HFF-Myc (cell line): ENCODE results near the gene TGIF2.

Experiments
- DNase-seq: peaks from one replicate; pipeline ENCODE4 v3.0.0-alpha.2; 2011; ENCODE audit warnings: low read depth; ENCODE audit errors: extremely low read depth
- H3K4me3 ChIP-seq: replicated peaks from 2 replicates; pipeline ENCODE4 v1.5.1; 2011; ENCODE audit warnings: low read depth, mild to moderate bottlenecking, control low read depth, low read length
- TF ChIP-seq, protein P1 (sequence below): IDR thresholded peaks from 2 replicates; pipeline ENCODE4 v1.5.1; 2012; ENCODE audit warnings: mild to moderate bottlenecking, low read depth, low read length, control low read depth; ENCODE audit errors: missing control alignments

The TGIF2 gene

DNA sequence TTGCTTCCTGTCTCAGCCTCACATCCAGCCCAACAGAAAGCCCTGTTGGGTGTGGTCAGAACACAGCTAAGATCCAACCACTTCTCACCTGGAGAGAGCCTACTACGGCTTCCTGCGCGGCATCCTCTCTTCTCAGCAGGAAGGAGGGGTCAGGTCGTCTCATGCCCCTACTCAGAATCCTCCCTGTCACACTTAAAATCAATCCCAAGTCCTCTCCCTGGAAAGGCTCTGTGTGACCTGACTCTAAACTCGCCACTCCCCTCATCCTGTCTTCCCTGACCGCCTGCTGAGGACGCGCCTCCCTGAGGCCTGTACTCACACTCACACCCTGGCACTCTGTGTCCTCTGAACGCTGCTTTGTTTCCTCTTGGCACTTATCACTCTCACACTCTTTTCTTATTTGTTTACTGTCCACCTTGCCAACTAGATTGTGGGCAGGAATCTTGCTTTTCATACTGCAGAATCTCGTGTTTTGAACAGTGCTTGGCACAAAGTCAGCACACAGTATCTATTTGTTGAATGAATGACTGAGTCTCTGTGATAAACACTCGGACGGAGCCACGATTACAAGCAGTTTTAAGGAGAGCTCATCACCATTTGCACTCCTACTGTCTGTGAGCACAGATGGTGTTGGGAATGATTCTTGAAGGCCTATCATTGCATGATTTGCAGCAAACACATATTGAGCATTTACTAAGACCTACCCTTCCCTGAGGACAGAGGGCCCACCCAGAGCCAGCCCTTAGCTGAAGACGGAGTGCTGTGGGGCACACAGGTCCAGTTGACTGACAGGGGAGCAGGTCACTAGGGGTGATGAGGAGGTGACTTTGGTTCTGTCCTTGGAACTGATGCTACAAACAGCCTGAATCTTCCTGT lies 50.9 kb downstream of the TGIF2 start:
- no peak for DNase-seq
- TF ChIP-seq, protein P1, sequence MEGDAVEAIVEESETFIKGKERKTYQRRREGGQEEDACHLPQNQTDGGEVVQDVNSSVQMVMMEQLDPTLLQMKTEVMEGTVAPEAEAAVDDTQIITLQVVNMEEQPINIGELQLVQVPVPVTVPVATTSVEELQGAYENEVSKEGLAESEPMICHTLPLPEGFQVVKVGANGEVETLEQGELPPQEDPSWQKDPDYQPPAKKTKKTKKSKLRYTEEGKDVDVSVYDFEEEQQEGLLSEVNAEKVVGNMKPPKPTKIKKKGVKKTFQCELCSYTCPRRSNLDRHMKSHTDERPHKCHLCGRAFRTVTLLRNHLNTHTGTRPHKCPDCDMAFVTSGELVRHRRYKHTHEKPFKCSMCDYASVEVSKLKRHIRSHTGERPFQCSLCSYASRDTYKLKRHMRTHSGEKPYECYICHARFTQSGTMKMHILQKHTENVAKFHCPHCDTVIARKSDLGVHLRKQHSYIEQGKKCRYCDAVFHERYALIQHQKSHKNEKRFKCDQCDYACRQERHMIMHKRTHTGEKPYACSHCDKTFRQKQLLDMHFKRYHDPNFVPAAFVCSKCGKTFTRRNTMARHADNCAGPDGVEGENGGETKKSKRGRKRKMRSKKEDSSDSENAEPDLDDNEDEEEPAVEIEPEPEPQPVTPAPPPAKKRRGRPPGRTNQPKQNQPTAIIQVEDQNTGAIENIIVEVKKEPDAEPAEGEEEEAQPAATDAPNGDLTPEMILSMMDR = no peak
- no peak overlapping the region for H3K4me3 ChIP-seq

DNA sequence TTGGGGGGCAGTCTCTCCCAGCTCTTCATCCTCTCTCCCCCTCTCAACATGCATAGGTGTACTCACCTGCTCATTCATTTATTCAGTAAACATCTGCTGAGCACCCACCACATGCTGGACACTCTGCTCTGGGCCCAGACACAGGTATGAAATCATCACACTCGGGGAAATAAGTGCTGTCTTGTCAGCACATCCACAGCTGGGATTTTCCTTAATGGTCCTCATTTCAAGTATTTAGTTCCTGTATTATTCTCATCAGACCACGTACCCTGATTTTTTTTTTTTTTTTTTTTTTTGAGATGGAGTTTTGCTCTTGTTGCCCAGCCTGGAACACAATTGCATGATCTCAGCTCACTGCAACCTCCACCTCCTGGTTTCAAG lies 51.5 kb downstream of the TGIF2 start:
- H3K4me3 ChIP-seq = no peak overlapping the region
- no peak for DNase-seq
- TF ChIP-seq, protein P1 = no peak

DNA sequence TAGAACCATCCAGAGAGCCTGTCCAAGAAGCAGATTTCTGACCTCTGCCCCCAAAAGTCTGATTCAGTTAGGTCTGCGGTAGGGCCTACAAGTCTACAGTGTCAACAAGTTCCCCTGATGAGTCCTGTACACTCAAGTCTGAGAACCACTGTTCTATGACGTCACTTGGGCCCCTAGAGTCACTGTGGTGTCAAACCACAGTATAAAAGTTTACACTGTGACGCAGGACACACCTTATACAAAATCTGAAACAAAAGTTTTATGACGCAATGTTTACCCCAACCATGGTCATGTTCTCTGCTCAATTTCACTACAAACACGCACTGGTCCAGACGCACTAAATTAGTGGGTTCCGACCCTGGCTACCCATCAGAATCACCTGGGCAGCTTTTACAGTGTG lies 54.7 kb downstream of the TGIF2 start:
- no peak for DNase-seq
- H3K4me3 ChIP-seq = no peak overlapping the region
- TF ChIP-seq, protein P1 = no peak

DNA sequence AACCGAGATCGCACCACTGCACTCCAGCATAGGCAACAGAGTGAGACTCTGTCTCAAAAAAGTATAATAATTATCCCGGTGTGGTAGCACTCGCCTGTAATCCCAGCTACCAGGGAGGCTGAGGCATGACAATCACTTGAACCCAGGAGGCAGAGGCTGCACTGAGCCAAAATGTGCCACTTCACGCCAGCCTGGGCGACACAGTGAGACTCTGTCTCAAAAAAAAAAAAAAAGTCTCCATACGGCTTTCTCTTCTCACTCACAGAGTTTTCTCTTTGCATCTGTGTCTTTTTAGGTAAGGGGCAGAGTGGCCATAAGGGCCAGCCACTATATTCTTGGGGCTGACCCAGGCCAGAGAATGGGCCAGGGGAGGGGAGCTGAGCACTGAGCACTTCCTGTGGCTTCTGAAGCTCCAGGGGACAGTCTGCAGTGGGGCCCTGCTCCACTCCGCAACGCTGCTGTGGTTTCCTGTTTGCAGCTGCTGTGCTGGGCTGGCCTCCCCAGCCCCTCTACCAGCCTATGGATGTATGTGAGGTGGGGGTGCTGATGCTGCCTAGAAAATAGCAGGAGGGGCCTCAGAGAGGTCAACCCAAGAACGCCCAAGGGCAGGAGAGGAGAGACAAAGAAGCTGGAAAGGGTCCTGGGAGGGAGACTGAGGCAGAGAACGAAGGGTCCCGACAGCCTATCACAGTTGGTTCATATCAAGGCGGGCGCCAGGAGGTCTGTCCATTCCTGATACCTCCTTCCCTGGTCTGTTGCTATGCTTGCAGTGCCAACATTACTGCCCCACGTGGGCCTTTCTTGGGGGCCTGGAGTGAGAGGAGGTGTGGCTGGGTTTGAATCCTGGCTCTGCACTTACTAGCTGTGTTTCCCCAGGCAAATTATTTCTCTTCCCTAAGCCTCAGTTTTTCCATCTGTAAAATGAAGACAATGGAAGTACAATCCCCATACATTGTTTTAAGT lies 56.6 kb downstream of the TGIF2 start:
- DNase-seq = no peak
- TF ChIP-seq, protein P1 = no peak
- H3K4me3 ChIP-seq = no peak overlapping the region

DNA sequence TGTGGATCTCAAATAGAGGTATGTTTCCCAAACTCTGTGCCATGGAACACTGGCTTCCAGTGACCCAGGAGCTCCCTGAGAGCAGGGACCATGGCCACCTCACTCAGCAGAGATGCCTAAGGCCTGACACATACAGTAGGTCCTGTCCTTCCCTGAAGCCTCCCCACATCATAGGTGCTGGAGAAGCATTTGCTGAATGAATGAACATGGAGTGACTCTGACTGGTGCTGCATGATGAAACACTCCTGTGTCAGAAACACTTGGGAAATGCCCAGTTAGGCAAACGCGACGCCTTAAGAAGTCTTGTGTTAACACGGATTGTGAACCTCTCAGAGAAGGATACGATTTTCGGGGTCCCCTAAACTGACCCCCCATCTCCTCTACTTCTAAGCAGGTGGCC lies 58.2 kb downstream of the TGIF2 start:
- no peak overlapping the region for H3K4me3 ChIP-seq
- DNase-seq = no peak
- TF ChIP-seq, protein P1 = no peak

DNA sequence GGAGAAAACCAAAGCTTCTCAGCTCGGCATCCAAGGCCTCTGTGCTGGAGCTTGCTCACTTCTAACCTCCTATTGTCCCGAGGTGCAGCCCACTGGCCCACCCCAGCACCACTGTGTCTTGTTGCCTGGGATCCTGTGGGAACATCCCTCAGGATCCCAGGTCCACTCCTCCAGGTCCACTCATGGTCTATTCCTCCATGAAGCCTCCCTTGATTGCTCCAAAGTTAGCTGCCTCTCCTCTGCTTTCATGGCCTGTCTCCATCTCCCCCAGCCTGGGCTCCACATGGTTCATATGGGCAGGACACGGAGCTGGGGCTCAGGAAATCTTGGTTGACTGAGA lies 58.7 kb downstream of the TGIF2 start:
- TF ChIP-seq, protein P1 = no peak
- H3K4me3 ChIP-seq = no peak overlapping the region
- DNase-seq = no peak
